Stimulated activated CD8-positive, alpha-beta memory T cell treated with anti-CD3 and anti-CD28 coated beads, Interleukin-12 subunit alpha, Interleukin-12 subunit beta, amount 100 ng/mL, for 1 hour (primary cell): ENCODE data around the gene FLOT1.
"Not testable (repeated sequence)": the region's sequence is repeated elsewhere in the genome, so short reads cannot be mapped to it uniquely, and the experiment has no call there.

ENCODE experiments used
- DNase-seq: peaks from one replicate; pipeline ENCODE4 v3.0.0-alpha.2; 2020; ENCODE audit warnings: low read depth

Gene FLOT1

DNA sequence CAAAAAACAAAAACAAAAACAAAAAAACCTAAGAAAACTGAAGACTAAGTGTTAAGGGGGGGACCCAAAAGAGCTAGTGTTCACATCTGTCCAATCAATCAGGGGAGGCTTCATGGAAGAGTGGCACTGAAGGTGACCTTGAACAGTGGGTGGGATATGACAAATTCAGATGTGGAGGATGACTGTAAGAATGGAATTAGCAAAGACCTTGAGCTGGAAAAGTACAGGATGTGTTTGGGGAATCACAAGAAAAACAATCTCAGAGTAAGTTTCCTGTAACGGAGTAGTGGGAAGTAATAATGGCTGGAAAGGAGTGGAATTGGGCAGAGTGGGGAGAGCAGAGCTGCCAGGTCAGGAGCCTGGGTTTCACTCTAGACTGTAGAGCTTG lies 4.8 kb upstream of the FLOT1 start:
- DNase-seq, result no peak

DNA sequence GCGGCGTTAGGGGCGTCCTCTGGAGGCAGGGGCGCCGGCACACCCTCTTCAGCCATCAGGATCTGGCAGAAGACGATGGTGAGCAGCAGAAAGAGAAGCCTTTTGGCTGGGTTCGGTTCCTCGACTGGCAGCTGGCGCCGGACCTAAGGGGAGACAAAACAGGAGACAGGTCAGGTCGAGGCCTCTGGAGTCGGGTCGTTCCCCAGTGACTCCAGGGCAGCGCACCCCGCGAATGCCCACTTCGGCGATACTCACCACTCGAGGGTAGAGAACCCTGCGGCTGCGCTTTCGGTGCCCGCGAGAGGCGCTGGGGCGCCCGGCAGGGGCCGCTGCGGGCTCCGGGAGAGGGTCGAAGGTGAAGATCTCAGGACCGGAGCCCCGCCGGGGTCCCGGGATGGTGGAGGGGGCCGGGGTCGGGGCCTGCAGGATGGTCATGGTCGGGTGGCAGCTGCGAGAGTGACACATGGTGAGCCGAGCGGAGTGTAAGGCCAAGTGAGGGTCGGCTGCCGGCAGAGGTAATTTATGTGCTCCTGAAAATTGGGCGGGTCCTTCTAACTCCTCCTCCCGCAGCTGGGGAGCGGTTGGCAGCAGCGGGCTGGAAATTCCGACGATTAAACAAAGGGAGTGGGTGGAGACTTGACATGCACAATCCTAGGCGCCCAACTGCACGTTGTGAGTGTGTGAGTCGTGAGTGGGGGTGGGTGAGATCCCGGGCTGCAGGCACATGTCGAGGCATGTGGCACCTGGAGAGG lies 1.7 kb upstream of the FLOT1 start, which contains the start of gene IER3:
Gene IER3, minus strand, starts transcription at position 494 of the 752 bp plus-strand sequence. Its CDS starts 29 bp downstream, at position 465.
- DNase-seq, result no peak

DNA sequence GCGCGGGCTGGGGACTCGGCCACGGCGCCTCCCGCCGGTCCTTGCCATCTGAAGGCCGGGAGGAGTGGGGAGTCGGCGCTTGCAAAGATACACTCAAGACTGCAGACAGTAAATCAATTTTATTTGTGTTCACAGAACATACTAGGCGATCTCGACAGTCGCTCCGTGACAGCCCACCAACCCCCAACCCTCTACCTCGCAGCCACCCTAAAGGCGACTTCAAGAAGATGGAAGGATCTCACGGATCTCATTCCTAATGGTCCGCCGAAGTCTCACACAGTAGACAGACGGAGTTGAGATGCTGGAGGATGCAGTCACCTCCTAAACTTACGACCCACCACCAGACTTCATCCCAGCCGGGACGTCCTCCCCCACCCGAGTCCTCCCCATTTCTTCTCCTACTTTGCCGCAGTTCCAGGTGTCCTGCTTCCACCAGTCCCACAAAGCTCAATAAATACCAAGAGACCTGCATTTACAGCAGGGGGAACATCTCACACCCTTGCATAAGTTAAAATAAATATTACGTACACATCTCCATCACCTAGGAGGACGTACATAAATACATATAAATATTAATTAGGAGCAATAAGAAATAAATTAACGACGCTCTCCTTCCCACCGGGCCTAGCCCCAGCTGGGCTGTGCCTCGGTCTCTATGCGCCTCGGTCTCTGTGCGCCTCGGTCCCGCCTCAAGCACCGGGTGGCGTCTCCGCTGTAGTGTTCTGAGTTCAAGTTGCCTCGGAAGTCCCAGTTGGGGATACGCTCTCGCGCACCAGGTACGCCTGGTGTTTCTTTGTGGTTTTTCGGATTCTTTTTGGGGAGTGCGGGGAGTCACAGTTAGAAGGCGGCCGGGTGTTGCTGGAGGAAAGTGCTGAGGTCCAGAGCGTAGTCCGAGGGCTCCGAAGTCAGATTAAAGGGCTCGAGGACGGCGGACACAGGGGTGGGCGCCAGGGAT lies 889 bp upstream of the FLOT1 start:
- DNase-seq, result no peak

DNA sequence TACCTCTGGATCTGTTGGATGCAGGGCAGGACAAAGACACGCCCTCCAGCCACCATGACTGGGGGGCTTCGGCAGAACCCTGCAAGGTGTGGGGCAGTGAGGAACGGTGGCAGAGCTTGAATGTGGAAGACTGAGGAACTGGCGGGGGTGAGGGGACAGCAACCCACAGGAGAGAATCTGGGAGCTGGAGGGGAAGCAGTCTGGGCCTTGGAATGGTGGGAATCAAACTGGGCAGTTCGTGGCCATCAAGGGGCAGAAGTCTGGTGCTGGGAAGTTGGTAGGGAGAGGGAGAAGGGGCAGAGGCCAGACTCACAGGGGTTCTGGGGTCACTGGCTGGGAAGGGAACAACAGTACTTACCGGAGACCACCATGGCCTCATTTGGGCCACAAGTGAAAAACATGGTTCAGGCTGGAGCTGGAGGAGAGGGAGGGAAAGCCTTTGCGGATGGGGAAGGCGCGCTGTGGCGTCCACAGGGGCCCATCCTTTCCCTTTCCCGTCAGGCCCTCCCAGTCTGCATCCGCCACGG lies 635 bp downstream of the FLOT1 start:
- DNase-seq, result no peak

DNA sequence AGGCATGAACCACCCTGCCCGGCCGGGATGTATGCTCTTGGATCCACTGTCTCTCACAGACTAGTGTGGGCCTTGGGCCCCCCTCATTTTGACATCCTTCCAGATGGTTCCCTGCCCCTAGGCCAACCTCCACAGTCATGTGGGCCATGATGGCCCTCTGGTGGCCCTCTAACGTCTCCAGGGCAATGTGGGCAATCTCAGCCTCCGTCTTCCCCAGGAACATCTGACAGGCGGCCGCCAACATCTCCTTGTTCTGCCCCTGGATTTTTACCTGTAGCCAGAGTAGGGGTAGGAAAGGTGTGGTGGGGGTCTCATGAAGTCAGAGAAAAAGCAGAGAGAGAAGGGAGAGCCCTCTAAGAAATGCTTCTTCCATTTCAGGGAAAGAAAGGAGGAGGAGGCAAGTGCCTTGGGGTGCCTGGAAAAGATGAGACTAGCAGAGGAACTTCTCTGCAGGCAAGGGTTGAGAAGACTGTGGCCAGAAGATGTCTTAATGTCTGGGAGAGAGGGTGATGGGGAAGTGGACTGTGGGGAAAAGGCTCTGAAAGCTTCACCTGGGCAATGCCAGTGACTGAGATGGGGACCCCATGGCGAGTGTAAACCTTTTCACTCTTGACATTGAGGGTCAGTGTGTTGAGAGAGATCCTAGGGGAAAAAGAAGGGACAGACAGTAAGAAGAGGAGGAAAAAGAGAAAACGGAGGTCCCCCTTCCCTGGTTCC lies 1.3 kb downstream of the FLOT1 start:
- DNase-seq, result no peak

DNA sequence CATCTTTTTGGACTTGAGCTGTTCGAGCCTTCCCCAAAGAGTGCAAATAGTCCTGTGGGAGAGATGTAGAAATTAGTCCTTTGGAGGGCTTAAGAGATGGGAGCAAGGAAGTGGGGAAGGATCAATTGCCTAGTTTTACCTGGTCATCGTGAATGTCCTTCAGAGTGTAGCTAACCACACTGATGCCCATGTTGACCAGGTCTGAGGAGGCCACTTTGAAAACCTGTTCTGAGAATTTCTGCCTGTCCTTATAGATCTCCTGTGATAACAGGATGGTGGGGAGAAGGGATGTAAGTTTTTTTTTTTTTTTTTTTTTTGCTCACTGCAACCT lies 2.0 kb downstream of the FLOT1 start:
- DNase-seq, result no peak

DNA sequence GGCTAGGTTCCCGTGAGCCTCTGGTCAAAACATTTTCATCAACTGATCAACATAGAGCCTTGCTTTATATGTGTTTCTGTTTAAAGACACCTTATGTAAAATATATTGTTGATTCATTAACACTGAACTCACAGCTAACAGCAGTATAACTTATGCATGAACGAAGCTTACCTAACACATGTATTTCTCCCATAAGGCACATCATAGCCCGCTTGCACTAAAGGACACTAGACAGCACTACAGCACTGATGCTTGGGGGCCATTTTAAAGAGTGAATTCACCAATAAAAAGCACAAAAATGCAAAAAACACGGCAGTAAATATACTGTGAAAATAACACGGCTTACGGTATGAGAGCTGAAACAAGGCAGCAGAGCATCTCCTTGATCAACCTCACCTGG lies 4.0 kb downstream of the FLOT1 start:
- DNase-seq, result no peak

DNA sequence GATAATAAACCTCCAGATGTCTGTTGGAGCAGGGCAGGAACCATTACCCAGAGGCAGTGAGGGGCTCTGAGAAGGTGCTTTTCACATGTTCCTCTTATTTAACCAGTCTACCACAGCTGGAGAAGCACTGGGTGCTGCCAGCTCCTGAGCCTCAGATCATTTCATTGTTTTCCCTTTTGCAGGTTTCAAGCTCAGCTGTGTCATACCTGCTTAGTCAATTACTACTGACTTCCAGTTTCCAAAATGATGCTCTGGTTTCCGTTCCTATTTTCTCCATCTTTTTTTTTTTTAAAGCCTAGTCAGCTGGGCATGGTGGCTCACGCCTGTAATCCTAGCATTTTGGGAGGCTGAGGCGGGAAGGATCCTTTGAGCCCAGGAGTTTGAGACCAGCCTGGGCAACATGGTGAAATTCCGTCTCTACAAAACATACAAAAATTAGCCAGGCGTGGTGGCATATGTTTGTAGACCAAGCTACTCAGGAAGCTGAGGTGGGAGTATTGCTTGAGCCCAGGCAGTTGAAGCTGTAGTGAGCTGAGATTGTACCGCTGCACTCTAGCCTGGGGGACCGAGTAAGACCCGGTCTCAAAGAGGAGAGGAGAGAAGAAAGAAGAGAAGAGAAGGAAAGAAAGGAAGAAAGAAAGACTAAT lies 6.7 kb downstream of the FLOT1 start:
- DNase-seq, result no peak

DNA sequence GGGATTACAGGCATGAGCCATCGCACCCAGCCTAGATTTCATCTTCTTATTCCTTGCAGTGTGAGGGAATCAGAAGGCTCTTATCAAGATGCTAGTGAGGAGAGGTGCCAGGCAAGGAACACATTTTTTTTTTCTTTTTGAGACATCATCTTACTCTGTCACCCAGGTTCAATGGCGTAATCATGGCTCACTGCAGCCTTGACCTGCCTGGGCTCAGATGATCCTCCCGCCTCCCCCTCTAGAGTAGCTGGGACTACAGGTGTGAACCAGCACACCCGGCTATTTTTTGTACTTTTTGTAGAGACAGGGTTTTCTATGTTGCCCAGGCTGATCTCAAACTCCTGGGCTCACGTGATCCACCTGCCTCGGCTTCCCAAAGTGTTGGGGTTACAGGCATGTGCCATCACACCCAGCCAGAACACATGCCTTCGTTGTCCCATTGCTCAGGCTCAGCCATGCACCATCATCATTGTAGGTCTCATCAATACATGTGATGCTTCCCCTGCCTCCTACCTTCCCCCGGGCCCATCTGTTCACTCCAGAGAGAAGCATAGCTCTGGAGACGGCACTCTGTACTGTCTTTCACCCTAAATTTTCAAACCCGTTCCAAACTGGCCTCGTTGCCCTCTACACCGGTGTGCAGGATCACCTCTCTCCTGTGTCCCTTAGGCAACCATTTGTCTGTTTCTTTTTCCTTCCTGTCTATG lies 10.1 kb downstream of the FLOT1 start:
- DNase-seq, result no peak

DNA sequence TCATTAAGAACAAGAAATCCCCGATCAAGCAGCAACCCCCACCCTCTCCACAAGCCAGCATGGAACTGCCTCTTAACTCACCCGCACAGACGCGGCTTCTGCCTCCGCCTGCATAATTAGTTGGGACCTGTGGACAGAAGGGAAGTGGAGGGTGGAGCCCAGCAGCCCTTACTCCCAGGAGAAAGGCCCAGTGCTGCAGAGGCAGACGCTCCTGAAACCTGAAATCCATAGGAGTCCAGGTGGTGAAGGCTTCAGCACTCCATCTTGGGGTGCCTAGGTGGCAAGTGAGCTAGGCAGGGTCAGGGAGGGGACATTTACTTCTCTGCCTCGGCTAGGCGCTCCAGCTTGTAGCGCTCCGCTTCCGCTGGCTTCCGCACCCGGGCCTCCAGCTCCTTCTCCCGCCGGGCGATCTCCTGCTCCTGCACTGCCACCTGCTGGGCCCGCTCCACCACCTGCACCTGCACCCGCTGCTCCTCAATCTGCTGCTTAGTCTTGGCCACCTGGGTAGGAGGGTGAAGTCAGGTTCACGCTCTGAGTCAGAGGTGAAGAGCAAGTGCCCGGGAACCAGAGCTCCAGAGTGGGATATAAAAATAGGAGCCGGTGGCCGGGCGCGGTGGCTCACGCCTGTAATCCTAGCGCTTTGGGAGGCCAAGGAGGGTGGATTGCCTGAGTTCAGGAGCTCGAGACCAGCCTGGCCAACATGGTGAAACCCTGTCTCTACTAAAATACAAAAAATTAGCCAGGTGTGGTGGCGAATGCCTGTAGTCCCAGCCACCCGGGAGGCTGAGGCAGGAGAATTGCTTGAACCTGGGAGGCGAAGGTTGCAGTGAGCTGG lies 11.7 kb downstream of the FLOT1 start:
- DNase-seq, result peak; percentile 65

DNA sequence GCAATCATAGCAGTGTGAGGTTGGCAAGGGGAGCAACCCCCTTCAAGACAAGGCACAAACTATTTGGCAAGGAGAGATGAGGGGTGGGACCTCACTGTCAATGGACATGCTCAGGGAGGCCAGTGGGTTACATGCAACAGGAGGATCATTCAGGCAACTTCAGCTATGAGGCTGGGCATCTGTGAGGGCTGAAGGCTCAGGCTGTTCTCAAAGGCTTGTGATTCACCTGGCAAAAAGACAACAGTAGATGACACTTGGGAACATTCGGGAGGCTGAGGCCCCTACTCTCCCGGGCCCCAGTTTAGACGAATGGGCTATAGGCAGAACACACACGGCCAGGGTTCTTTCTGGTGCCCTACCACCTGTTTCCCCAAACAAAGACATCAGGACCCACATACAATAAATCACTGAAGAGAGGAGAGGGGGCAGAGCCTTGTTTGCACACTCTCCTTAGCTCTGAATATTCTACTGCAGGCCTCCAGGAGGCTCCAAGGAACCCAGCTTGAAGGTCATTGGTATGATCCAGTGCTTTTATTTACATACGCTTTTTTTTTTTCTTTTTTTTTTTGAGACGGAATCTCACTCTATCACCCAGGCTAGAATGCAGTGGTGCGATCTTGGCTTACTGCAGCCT lies 14.4 kb downstream of the FLOT1 start:
- DNase-seq, result no peak

DNA sequence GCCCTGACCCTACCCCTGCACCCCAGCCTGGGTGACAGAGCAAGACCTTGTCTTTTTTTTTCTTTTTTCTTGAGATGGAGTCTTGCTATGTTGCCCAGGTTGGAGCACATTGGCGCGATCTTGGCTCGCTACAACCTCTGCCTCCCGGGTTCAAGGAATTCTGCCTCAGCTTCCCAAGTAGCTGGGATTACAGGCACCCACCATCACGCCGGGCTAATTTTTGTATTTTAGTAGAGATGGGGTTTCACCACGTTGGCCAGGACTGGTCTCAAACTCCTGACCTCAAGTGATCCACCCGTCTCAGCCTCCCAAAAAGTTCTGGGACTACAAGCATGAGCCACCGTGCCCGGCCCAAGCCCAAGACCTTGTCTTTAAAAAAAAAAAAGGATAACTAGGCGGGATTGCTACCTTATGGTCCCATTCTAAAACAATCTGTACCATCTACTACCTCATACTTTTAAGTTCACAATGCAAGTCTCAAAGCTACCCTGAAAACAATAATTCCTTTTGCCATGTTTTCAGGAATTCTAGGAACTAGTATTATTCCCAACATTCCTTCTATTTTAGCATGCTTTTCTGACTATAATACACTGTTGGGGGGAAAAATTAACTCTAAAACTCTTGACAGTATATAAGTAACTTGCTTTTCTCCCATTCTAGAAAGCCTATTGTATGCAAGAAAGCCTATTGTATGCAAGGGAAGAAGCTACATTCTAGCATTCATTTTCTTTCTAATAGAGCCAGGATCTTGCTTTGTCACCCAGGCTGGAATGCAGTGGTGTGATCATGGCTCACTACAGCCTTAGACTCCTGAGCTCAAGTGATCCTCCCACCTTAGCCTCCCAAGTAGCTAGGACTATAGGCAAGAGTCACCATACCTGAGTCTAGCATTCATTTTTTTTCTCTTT lies 15.7 kb downstream of the FLOT1 start:
- no peak for DNase-seq

DNA sequence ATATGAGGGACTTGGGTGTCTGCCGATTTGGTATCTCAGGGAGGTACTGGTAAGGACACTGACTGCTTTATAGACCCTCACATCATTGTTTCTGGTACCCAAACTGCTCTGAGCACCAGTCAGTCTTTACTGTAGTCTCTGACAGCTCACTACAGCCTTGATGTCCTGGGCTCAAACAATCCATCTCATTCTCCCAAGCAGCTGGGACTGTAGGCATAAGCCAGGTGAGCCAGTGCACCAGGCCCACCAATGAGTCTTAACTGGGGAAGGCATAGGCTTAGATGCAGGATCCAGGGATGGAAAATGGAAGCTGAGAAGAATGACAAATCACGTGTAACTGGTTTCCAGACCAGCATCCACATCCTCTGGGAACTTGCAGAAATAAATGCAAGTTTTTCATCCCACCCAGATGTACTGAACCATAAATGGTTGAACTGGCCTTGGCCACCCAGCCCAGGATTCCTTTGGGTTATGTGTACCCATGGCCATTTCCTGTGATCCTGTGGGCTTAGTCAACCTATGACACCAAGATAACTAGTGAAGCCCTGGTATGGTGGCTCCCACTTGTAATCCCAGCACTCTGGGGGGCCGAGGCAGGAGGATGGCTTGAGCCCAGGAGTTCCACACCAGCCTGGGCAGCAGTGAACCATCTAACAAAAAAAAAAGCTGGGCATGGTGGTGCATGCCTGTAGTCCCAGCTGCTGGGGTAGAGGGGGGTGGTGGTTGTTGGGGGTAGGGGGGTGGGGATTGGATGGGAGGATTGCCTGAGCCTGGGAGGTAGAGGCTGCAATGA lies 16.6 kb downstream of the FLOT1 start:
- DNase-seq, result no peak

DNA sequence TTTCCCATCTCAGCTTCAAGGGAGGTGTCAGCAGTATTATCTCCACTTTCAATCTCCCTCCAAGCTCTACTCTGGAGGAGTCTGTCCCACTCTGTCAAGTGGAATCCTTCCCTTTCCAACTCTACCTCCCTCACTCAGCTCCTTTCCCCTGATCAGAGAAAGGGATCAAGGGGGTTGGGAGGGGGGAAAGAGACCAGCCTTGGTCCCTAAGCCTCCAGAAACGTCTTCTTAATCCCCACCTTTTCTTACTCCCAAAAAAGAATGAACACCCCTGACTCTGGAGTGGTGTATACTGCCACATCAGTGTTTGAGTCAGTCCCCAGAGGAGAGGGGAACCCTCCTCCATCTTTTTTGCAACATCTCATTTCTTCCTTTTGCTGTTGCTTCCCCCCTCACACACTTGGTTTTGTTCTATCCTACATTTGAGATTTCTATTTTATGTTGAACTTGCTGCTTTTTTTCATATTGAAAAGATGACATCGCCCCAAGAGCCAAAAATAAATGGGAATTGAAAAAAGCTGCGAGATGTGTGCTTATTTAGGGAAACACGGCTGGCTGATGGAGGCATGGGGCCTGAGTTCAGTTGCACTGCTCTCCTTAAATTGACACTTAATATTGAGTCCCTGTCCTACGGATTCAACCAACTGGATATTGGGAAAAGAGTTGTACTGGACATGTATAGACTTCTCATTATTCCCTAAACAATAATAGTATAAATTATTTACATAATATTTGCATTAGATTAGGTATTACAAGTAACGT lies 17.4 kb downstream of the FLOT1 start:
- DNase-seq, result no peak

DNA sequence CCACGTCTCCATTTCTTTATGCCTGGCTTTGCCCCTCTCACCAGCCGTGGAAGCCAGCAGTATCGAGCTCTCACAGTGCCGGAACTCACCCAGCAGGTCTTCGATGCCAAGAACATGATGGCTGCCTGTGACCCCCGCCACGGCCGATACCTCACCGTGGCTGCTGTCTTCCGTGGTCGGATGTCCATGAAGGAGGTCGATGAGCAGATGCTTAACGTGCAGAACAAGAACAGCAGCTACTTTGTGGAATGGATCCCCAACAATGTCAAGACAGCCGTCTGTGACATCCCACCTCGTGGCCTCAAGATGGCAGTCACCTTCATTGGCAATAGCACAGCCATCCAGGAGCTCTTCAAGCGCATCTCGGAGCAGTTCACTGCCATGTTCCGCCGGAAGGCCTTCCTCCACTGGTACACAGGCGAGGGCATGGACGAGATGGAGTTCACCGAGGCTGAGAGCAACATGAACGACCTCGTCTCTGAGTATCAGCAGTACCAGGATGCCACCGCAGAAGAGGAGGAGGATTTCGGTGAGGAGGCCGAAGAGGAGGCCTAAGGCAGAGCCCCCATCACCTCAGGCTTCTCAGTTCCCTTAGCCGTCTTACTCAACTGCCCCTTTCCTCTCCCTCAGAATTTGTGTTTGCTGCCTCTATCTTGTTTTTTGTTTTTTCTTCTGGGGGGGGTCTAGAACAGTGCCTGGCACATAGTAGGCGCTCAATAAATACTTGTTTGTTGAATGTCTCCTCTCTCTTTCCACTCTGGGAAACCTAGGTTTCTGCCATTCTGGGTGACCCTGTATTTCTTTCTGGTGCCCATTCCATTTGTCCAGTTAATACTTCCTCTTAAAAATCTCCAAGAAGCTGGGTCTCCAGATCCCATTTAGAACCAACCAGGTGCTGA lies 18.4 kb downstream of the FLOT1 start:
- DNase-seq, result not testable (repeated sequence)
